CD14-positive monocyte (primary cell): ENCODE data around the gene TSPOAP1. TPM values are rescaled to one million over a fixed set of nuclear protein-coding genes. Genes with fewer than 3 reads are reported as not detected.
A peak's percentile ranks its signal among the peaks of the same experiment; 100 is the strongest.

Experiments used
- DNase-seq, 3 donors: peaks; one replicate each; pipeline ENCODE4 v3.0.0-alpha.2; 2011 to 2022
- H2AFZ ChIP-seq: 2 replicates; pipeline ENCODE4 v1.6.0; 2012; ENCODE audit warnings: mild to moderate bottlenecking, low read depth, low read length, inconsistent platforms; ENCODE audit not compliant: insufficient read depth, poor library complexity, severe bottlenecking
- H3K27ac ChIP-seq, 2 donors: 1 replicate in 1 of 2; 2 replicates in 1 of 2; pipeline ENCODE4 v1.5.1; 2012 to 2013; ENCODE audit warnings: low read length in 2 of 2, control low read depth in 1 of 2, inconsistent platforms in 1 of 2, low read depth in 1 of 2, mild to moderate bottlenecking in 1 of 2
- H3K27me3 ChIP-seq, 2 donors: one replicate each; pipeline versions ENCODE4 v1.6.0 to v1.6.1; 2011 to 2013; ENCODE audit warnings: low read length in 2 of 2; ENCODE audit not compliant: control insufficient read depth in 2 of 2, insufficient read depth in 2 of 2
- H3K36me3 ChIP-seq, 2 donors: replicated peaks in 1 of 2; 1 replicate in 1 of 2; 2 replicates in 1 of 2; pipeline versions ENCODE4 v1.5.1 to v1.6.1; 2012 to 2013; ENCODE audit warnings: low read length in 2 of 2, control low read depth in 1 of 2, inconsistent platforms in 1 of 2, mild to moderate bottlenecking in 1 of 2; ENCODE audit not compliant: insufficient read depth in 2 of 2, control insufficient read depth in 1 of 2
- H3K4me1 ChIP-seq, 2 donors: 1 replicate in 1 of 2; 2 replicates in 1 of 2; pipeline versions ENCODE4 v1.5.1 to v1.6.1; 2012 to 2013; ENCODE audit warnings: low read length in 2 of 2, control low read depth in 1 of 2, inconsistent platforms in 1 of 2, mild to moderate bottlenecking in 1 of 2, moderate library complexity in 1 of 2; ENCODE audit not compliant: insufficient read depth in 2 of 2, control insufficient read depth in 1 of 2
- H3K4me2 ChIP-seq: replicated peaks from 2 replicates; pipeline ENCODE3; 2012; ENCODE audit warnings: low read length, moderate library complexity, mild to moderate bottlenecking; ENCODE audit not compliant: poor library complexity, severe bottlenecking; ENCODE audit errors: extremely low read depth
- H3K4me3 ChIP-seq, 3 experiments: fragments of 200-600 bp in 1 of 3; sonication (generic) in 1 of 3; replicated peaks in 1 of 3; 1 replicate in 2 of 3; 2 replicates in 1 of 3; pipeline ENCODE4 v1.5.1; 2011 to 2013; ENCODE audit warnings: low read length in 3 of 3, mild to moderate bottlenecking in 3 of 3, control low read depth in 2 of 3, low read depth in 2 of 3, inconsistent platforms in 1 of 3, moderate library complexity in 1 of 3
- H3K79me2 ChIP-seq: 2 replicates; pipeline ENCODE4 v1.6.0; 2012; ENCODE audit warnings: mild to moderate bottlenecking, control low read depth, inconsistent platforms, low read length, moderate library complexity; ENCODE audit not compliant: insufficient read depth
- H3K9ac ChIP-seq: 2 replicates; pipeline ENCODE4 v1.6.0; 2017; ENCODE audit warnings: low read length, mild to moderate bottlenecking; ENCODE audit not compliant: insufficient read depth, poor library complexity, severe bottlenecking
- H3K9me3 ChIP-seq, 2 donors: replicated peaks in 1 of 2; 1 replicate in 1 of 2; 2 replicates in 1 of 2; pipeline versions ENCODE4 v1.5.1 to v1.6.1; 2012 to 2013; ENCODE audit warnings: low read length in 2 of 2, control low read depth in 1 of 2; ENCODE audit not compliant: control insufficient read depth in 1 of 2, insufficient read depth in 1 of 2
- H4K20me1 ChIP-seq: 2 replicates; pipeline ENCODE4 v1.6.0; 2012; ENCODE audit warnings: mild to moderate bottlenecking, low read length, control low read depth, moderate library complexity; ENCODE audit not compliant: insufficient read depth
- H3K27ac Mint-ChIP-seq, 7 donors: one replicate each; pipeline ENCODE4 v1.8.0; 2020; ENCODE audit warnings: mild to moderate bottlenecking in 7 of 7, mixed read lengths in 7 of 7, moderate library complexity in 6 of 7, inconsistent platforms in 2 of 7
- H3K27me3 Mint-ChIP-seq, 3 donors: one replicate each; pipeline ENCODE4 v1.8.0; 2021 to 2022; ENCODE audit warnings: low read depth in 3 of 3, mild to moderate bottlenecking in 3 of 3, mixed read lengths in 3 of 3, moderate library complexity in 3 of 3, inconsistent platforms in 1 of 3
- H3K36me3 Mint-ChIP-seq, 2 donors: one replicate each; pipeline ENCODE4 v1.8.0; 2020; ENCODE audit warnings: mixed read lengths in 2 of 2, inconsistent platforms in 1 of 2, mild to moderate bottlenecking in 1 of 2
- H3K4me1 Mint-ChIP-seq: one replicate; pipeline ENCODE4 v1.8.0; 2020; ENCODE audit warnings: mild to moderate bottlenecking, mixed read lengths
- H3K4me3 Mint-ChIP-seq, 2 donors: one replicate each; pipeline ENCODE4 v1.8.0; 2020; ENCODE audit warnings: mild to moderate bottlenecking in 2 of 2, mixed read lengths in 2 of 2, moderate library complexity in 1 of 2
- H3K9me3 Mint-ChIP-seq, 7 donors: one replicate each; pipeline ENCODE4 v1.8.0; 2020 to 2022; ENCODE audit warnings: mixed read lengths in 7 of 7, mild to moderate bottlenecking in 6 of 7, moderate library complexity in 6 of 7, inconsistent platforms in 2 of 7
- CTCF ChIP-seq: fragments of 200-600 bp; IDR thresholded peaks from one replicate; pipeline ENCODE4 v1.8.0; 2022; ENCODE audit warnings: antibody characterized with exemption, mild to moderate bottlenecking
- WGBS: methylation state at CpG from one replicate; pipeline ENCODE4 v1.1.5; 2013; ENCODE audit warnings: missing lambda C conversion rate; ENCODE audit not compliant: insufficient coverage; 5-methylcytosine and 5-hydroxymethylcytosine counted together
- intact Hi-C, 2 donors: fragments of 100-400 bp; cut with micrococcal nuclease; formaldehyde crosslinking; loops; one replicate each; pipeline versions ENCODE4 v1.15.0 to v1.15.1; 2023
- polyA plus RNA-seq, 3 donors: library from polyadenylated mRNA; depleted of rRNA in 1 of 3; unstranded in 2 of 3; stranded (reverse) in 1 of 3; fragments of 300-500 nt in 2 of 3; fragments of >200 nt in 1 of 3; fragmentation: Illumina TruSeq in 2 of 3; gene quantifications; 1 replicate in 2 of 3; 2 replicates in 1 of 3; pipeline ENCODE4 v1.2.3, GENCODE V29; 2012 to 2021

TSPOAP1 gene
- polyA plus RNA-seq, 3 donors = 0.10 to 14.0 (median 0.18) TPM

DNA sequence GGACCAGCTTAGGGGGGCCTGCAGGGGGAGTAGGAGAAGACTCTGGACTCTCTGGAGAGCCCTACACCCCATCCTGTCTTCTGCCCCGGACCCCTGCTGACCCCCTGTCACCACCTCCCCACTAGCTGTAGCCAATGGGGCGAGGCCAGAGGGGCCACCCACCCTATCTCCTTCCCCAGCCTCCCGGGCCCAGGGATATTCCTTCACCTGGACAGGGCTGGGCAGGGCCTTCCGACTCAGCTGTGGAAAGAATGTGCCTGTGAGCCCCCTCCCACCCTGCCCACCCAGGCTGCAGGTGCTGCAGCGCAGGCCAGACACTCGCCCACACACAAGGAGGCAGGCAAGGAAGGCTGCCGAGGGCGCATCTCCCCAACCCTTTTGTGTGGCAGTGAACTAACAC is 23.0 kb downstream of the TSPOAP1 start:
- Mint-ChIP-seq H3K9me3 (no peaks in the 10 kb centered on the region), H3K36me3 (peaks cover 4 to 7% of the 10 kb centered on the region in 2 donors), H3K27ac (no peak overlapping the region), H3K4me3 (no peak overlapping the region), H3K27me3 (peaks cover 6 to 9% (median 9%) of the 10 kb centered on the region in 3 donors), H3K4me1 (peaks cover 73% of the 10 kb centered on the region)
- 79% methylated on average over 6 of the region's 8 CpGs for WGBS
- H3K27me3 ChIP-seq = no peaks in the 10 kb centered on the region
- peaks cover 67 to 74% of the 10 kb centered on the region in 2 donors for H3K4me1 ChIP-seq
- no peak overlapping the region for H3K9ac ChIP-seq
- no peak for DNase-seq
- H3K36me3 ChIP-seq = no peaks in the 10 kb centered on the region
- H2AFZ ChIP-seq = no peak overlapping the region
- H4K20me1 ChIP-seq = no peaks in the 10 kb centered on the region
- H3K9me3 ChIP-seq = no peaks in the 10 kb centered on the region
- intact Hi-C loops = no loop called here
- H3K27ac ChIP-seq = no peak overlapping the region
- peaks cover 40% of the 10 kb centered on the region for H3K79me2 ChIP-seq
- no peak overlapping the region for H3K4me2 ChIP-seq
- no peak for TF ChIP-seq CTCF
- no peak overlapping the region for H3K4me3 ChIP-seq

DNA sequence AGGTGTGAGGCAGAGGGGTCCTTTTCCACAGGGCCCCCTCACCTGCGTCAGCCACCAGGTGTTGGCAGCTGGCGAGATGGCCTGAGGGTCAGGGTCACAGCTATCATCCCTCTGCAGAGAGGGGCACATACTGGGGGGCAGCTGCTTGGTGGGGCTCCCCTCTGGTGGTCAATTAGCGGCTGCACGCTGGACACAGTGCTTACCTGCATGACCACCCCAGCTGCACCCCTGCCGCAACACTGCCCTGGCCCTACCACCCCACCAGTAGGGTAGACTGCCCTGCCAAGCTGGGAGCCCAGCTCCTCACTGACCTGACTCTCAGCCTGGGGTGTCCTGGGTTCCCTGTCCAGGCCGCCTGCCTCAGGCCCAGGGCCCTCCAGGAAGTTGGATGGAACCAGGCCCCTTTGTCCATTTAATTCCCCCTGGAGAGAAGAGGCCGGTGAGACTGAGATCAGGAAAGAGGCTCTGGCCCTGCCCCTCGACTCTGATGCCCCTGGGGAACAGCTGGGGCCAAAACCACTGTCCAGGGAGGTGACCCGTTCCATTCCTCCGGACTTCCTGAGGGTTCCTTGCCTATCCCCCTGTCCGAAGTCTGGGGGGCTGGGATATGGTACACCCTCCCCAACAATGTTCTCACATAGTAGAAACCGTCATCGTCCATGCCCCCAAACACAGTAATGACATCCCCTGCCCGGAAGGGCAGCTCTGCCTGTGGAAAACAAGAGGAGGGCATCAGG is 23.7 kb downstream of the TSPOAP1 start:
- H3K27me3 ChIP-seq = no peaks in the 10 kb centered on the region
- peaks cover 68 to 76% of the 10 kb centered on the region in 2 donors for H3K4me1 ChIP-seq
- Mint-ChIP-seq H3K4me3 (no peak overlapping the region), H3K4me1 (peaks cover 78% of the 10 kb centered on the region), H3K36me3 (peaks cover 6 to 9% of the 10 kb centered on the region in 2 donors), H3K9me3 (no peaks in the 10 kb centered on the region), H3K27ac (peak overlapping the region in 1 of 7 donors; percentile 35), H3K27me3 (peaks cover 3 to 9% (median 9%) of the 10 kb centered on the region in 3 donors)
- H2AFZ ChIP-seq = peak overlapping the region; percentile 58
- no peak for DNase-seq
- H3K36me3 ChIP-seq = no peaks in the 10 kb centered on the region
- intact Hi-C loops = no loop called here
- peaks cover 47% of the 10 kb centered on the region for H3K79me2 ChIP-seq
- TF ChIP-seq CTCF = peak; percentile 3
- no peak overlapping the region for H3K4me2 ChIP-seq
- H4K20me1 ChIP-seq = no peaks in the 10 kb centered on the region
- no peak overlapping the region for H3K4me3 ChIP-seq
- no peak overlapping the region for H3K9ac ChIP-seq
- H3K27ac ChIP-seq = no peak overlapping the region
- H3K9me3 ChIP-seq = no peaks in the 10 kb centered on the region
- 90% methylated on average over 10 of the region's 14 CpGs for WGBS
